HG03039 (cell line): Measurements from ENCODE around the gene ZBTB7C.

ENCODE experiments used
- ATAC-seq: cut with Tn5 transposase; IDR thresholded peaks from one replicate; pipeline ENCODE4 v1.9.1; 2021; ENCODE audit warnings: mild to moderate bottlenecking, moderate library complexity; ENCODE audit not compliant: unreplicated experiment

The ZBTB7C gene

DNA sequence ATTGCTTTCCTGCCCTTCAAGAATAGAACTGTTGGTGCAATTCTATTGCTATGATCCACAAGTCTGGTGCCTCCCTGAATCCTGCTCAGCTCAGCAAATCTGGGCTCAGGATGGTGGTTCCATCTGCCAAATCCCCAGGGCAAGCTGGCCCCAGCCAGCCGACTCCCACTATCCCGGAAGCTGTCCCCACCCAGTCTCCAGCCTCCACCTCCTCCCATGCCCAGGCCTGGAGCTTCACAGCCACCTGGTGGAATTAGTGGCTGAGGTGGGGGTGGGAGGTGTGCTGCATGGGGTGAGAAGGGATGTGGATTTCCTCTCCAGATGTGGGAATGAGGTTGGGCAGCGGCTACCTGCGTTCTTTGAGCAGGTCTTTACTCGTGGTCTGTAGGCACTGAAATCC is 359.4 kb downstream of the ZBTB7C start:
- ATAC-seq: no peak

- no peak for ATAC-seq
These were observed 360.9 kb downstream of the ZBTB7C start for GRCh38 chr18:48048251-48048650.

GRCh38 chr18:48046843-48047242 is 362.3 kb downstream of the ZBTB7C start:
- ATAC-seq: no peak

DNA sequence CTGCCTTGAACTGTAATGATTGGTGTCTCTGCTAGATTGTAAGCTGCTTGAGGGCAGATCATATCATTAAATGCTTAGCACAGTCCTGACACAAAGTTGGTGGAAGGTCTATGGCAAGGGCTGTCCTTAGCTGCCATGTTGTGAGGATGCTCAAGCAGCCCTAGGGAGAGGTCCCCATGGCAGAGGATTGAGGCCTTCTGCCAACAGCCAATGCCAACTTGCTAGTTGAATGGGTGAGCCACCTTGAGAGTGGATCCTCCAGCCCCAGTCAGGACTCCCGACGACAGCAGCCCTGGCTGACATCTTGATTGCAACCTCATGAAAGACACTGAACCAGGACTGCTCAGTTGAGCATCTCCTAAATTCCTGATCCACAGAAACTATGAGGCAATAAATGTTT is 363.4 kb downstream of the ZBTB7C start:
- ATAC-seq: no peak

DNA sequence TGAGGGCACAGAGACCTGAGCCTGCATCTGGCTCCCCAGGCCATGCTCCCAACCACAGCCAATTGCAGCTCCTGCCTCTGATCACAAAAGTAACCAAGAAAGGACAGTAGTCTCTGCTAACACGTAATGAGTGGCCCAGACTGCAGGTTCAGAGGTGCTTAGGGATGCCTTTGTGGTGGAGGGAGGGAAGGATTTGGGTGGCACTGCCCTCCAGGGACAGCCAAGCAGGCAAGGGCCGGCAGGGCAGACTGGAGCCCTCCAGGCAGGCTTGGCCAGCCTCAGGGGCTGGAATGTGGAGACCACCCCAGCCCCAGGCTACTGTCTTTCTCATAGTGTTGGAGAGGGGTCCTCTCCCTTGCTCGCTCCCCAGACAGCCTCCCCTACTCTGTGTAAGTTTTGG is 364.2 kb downstream of the ZBTB7C start:
- no peak for ATAC-seq

GRCh38 chr18:48043166-48043565 is 366.0 kb downstream of the ZBTB7C start:
- no peak for ATAC-seq

DNA sequence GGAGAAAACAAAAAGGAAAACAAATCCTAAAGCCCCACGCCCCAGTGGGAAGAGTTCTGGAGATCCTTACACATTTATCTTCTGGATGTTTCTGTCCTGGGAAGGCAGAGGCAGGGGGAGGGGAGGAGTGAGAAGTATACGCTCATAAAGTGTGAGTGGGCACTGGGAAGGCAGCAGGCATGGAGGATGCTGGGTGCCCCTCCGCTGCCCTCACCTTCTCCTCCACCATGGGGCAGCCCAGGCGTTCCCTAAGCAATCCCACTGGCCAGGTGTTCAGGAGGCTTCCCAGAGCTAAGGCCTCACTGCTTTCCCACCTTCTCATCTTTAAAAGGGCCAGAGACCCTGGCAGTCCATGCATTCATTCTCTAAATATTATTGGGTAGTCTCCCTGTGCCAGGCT is 366.8 kb downstream of the ZBTB7C start:
- no peak for ATAC-seq

GRCh38 chr18:48040457-48041110 is 368.6 kb downstream of the ZBTB7C start:
- no peak for ATAC-seq

DNA sequence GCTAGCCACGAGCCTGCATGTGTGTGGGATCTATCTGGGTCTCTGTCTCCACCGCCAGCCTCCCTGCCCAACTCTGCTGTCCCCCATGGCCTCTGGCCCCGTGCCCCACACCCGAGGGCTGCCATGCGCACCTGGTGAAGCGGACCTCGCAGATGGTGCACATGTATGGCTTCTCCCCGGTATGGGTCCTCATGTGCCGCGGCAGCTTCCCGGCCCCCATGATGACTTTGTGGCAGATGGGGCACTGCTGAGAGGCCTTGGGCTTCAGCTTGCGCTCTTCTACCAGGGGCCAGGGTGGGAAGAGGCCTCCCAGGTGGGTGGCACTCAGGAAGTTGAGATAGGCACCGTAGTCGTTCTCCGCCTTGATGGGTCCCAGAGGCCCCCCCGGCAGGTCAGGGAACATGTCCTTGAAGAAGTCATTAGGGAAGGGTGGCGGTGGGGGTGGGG is 369.4 kb downstream of the ZBTB7C start:
- ATAC-seq: no peak

DNA sequence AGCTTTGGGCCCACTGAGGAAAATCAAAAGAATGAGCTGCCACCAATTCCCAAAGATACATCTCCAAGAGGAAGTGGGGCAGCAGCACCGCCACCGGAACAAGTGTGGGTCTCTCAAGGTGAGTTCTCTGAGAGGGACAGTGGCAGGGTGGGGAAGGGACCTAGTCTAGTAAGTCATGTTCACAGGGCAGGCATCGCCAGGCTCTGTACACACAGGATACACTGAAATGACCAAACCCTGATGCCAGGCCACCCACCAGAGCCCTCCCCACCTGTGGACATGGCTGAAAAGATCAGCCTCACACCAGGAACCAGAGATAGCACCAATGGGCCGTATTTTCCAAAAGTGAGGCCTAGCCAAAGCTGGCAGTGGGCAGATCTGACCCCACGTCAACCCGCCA is 370.5 kb downstream of the ZBTB7C start:
- ATAC-seq: no peak

DNA sequence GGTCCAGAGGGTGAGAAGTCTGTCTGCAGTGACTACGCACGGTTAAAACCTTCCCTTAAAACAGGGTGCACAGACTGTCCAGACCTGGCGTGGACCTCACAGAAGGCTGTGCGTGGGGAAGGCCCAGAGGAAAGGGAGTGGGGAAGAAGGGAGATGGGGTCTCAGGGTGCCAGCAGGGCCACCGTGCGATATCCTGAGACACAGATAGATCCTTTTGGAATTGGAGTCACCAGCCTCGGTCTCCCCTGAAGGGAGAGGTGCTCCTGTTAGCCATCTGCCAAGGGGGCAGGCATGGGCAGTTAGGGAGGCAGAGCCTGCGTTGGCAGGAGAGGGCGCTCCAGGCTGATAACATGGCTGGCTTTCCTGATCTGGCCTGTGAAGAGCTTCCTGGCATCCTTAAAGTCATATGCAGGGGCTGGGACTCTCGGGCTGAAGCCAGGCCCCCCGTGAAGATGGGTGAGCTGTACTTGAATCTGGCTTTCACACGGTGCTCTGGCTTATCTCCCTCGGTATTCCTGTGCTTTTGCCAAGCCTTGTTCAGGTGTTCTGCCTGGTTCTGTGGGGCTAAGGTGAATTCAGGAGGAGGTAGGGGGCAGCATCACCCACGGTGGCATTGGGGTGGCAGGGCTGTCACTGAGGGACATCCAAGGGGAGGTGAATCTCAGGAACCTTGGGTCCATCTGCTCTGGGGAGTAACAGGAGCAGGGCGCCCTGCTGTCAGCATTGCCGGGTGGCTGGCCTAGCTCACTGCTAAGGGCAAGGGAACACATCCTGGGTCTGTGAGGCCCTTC is 371.5 kb downstream of the ZBTB7C start:
- ATAC-seq: no peak

DNA sequence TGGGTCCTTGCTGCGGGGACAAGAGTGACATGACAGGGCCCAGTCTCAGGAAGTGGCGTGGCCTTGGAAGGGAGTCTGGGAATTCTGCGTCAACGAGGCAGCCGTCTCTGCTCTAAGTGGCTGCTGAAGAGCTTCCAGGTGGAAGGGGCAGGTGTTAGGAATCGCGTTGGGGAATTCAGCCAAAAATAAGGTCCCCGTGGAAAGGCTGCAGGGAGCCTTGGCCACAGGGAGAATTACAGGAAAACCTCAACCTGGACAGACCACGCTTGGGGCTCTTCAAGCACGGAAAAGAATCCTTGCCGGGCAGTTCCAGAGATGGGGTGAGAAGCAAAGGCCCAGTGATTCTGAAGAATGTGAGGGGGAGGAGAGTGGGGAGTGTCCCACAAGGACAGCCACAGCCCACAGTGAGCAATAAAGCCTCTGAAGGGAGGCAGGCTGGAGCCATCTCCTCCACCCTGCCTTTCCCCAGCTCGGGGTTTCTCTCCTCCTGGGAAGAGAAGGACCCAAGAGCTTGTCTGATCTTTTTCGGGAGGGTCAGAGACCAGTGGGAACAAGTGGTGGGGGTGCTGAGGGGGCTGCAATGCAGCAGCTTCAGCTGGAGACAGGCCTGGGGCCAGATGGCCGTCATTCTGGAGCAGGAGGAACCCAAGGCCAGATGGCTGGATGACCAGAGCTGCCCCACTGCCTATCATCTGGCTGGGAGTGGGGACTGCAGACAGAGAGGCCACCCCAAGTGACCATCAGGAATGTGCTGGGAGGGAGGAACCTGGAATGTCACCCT is 372.4 kb downstream of the ZBTB7C start:
- no peak for ATAC-seq

DNA sequence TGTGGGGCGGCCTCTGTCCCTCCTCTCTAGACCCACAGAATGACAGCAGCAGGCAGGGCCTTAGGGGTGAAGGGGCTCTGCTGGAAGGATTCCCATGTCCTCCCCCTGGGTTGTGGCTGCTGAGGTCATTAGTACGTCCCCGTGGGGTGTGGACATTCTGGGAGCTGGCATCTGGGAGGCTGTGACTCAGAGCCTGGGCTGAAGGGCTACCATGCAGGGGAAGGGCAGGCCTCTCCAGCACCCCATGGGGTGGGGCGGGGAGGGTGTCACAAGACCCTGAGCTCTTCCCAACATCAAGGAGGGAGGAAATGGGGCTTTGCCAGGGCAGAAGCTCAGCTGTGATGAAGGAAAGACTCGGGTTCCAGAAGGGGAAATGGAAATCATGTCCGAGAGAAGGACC is 373.0 kb downstream of the ZBTB7C start:
- ATAC-seq: no peak

DNA sequence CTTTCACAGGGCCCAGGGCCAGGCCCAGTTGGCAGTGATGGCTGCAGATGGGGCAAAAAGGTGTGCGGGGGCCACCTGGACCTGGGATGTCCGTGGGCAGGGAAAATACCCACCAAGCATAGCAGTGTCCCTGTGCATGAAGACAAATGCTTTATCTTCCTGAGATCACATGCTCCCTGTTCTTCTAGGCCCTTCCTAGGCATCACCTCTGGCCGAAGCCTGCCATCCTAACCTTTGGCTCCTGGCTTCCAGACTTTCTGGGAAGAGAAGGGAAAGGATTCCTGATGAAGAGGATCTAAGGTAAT is 373.7 kb downstream of the ZBTB7C start:
- ATAC-seq: no peak

DNA sequence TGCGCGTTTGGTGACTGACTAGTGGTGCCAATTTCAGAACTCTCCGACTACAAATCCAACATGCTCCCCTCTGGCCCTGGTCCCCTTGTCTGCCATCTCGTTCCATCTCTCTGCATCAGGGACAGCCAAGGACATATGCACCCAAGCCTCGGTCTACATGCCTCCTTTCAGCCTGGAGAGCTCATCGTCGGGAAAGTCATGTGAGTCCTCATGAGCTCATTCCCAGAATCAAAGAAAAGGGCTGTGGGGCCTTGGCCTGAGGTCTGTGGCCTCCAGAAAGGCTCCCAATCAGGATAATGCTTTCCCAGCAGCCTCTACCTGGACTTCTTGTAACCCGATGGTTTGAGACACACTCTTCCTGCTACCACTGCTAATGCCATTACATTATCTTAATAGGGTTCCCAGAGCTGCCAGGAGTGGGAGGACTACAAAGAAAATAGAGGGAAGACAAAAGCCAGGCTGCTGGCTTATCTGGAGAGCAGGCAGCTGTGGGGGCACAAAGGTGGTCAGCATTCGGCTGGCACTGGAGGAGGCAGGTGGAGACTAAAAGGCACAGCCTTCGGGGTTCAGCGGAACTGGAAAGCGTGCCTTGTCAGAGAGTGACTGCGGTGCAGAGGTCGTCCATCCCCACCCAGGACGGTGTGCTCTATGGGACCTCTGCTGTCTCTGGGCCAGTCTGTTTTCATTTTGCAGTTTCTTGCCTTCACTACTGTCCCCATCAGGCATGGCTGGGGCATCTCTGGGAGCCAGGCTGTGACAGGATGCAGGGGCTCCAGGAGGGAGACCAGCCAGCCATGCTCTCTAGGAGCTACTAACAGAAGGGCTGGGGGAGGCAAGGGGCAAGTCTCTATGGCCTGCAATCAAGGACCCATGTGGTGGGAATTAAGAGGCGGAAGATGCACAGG is 374.3 kb downstream of the ZBTB7C start:
- ATAC-seq: no peak

DNA sequence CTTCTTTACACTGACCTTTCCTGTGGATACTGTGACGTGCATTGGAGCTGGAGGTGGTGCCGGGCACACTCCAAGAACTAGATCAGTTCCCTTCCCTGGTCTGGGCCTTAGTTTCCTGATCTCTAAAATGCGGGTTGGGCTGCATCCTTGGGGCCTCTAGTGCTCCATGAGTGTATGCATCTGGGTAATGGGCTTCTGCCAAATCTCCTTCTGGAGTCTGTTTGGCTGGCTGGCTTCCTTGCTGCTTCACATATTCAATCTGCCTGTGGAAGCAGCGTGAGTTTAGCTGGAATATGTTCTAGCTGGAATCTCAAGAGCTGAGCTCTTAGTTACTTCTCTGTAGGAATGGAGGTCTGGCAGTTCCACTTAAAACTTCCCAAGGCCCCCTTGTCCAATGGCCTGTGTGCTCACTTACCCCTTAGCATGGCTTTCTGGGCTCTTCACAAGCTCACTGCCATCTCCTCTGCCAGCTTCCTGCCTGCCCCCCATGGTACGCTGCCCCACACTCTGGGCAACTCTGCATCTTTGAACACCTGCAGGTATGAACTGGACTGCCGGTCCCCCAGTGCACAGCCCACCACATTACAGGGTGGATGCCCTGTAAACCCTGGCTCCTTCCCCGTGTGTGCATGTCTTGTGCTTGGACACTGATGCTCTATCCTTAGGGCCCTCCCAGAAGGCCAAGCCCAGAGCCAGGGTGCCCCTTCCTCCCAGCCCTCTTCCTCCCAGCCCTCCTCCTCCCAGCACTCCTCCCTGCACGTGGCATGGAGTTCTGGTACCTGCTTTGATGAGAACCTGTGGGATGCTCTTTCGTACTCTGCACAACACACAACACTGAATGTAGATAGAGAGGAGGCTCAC is 375.2 kb downstream of the ZBTB7C start:
- ATAC-seq: no peak

GRCh38 chr18:48032876-48033789 is 376.1 kb downstream of the ZBTB7C start:
- ATAC-seq: no peak

- ATAC-seq: no peak
These were observed 377.5 kb downstream of the ZBTB7C start for GRCh38 chr18:48031641-48032040.
